Glomerular visceral epithelial cell (primary cell): ENCODE results near the gene PSMD4.
"Not testable (repeated sequence)": the region's sequence is repeated elsewhere in the genome, so short reads cannot be mapped to it uniquely, and the experiment has no call there.

Experiments used
- DNase-seq: peaks from one replicate; pipeline ENCODE4 v3.0.0-alpha.2; 2016; ENCODE audit errors: extremely low spot score

Gene PSMD4

GRCh38 chr1:151254217-151255213 is at the start of gene PSMD4:
PSMD4 (plus strand) TSS chr1:151254734; CDS start chr1:151254783, 49 bp downstream.
- peak; percentile 97 for DNase-seq

DNA sequence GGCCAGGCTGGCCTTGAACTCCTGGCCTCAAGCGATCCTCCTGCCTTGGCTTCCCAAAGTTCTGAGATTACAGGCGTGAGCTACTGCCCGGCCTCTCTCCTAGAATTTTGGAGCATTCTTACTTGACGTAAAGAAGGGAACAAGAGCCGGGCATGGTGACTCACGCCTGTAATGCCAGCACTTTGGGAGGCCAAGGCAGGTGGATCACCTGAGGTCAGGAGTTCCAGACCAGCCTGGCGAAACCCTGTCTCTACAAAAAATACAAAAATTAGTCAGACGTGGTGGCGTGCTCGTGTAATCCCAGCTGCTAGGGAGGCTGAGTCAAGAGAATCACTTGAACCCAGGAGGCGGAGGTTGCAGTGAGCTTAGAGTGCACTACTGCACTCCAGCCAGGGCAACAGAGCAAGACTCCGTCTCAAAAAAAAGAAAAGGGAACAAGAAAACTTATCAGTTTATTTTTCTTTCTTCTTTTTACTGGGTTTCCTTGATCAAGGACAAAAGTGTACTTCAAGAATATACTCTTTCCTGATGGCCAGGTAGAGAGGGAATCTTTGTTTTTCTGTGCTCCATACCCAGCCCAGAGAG is 49.1 kb upstream of the PSMD4 start:
- DNase-seq, result not testable (repeated sequence)

DNA sequence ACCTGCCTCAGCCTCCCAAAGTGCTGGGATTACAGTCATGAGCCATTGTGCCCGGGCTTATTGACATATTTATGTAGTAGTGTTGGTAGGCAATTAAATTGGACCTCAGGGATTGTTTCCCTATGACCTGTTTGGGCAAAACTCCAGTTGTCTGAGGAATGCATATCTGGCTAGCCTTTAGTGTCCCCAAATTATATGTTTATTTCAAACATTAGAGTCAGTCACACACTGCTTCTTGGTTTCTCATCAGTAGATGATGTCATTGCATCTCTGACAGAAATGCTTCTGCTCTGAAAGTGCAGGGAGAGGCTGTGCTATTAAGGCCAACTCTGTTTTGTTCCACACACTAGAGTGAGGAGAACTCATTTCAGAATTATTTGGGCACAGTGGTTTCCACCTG is 43.7 kb upstream of the PSMD4 start:
- no peak for DNase-seq

DNA sequence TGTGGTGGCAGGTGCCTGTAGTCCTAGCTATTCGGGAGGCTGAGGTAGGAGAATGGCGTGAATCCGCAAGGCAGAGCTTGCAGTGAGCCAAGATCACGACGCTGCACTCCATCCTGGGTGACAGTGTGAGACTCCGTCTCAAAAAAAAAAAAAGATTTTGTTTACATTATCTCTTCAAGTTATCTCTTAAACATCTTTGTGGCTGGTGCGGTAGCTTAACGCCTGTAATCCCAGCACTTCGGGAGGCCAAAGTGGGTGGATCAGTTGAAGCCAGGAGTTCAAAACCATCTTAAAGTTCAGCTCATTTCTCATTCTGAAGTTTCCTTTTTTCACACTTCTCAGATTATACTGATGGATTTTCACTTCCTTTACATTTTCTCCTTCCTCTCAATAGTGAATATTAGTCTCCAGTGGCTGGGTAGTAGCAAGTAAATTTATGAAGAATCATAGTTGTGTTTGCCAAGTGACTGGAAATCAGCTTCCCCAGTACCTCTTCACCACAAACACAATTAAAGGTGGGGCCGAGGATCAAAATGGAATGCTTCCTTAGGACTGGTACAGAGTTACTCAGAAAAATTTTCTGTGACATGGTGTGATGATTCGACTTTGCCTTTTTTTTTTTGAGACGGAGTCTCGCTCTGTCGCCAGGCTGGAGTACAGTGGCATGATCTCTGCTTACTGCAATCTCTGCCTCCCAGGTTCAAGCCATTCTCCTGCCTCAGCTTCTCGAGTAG is 42.4 kb upstream of the PSMD4 start:
- no peak for DNase-seq

DNA sequence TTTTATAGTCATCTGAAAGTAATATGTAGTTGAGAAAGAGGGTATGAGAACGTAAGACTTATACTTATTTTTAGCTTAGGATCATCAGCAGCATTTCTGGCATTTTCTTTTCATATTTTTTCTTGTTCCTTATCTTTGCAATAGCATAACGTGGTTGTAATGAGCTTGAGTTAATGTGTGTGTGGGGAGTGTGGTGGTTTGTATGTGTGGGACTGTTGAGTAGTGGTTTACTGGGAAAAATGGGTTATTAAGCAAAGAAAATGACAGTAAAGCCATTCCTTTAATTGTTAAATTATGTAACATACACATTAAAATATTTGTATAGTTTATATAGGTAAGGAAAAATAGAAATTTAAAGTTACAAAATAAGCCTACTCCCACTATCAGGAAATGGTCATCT is 41.0 kb upstream of the PSMD4 start:
- DNase-seq, result no peak

GRCh38 chr1:151221616-151222015 is 32.9 kb upstream of the PSMD4 start:
- peak; percentile 25 for DNase-seq

DNA sequence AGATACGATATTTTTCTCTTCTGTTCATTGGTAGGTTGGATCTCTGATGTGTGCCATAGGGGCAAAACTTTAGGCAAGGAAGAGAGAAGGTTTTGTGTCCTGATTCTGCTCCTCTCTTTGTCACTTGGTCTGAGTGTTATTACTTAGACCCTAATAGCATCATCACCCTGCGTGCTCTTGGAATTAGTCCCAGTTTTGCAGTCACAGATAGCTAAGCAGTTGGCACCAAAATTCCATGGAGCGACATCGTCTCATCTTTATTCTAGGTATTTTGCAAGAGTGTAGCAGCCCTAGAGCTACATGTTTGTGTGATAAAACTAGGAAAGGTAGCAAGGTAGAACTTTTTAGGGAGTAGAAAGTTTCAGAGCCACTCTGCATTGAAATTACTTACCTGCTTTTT is 32.4 kb upstream of the PSMD4 start:
- DNase-seq, result peak; percentile 66

- DNase-seq, result no peak
These were observed 19.3 kb upstream of the PSMD4 start for GRCh38 chr1:151235235-151235634.

DNA sequence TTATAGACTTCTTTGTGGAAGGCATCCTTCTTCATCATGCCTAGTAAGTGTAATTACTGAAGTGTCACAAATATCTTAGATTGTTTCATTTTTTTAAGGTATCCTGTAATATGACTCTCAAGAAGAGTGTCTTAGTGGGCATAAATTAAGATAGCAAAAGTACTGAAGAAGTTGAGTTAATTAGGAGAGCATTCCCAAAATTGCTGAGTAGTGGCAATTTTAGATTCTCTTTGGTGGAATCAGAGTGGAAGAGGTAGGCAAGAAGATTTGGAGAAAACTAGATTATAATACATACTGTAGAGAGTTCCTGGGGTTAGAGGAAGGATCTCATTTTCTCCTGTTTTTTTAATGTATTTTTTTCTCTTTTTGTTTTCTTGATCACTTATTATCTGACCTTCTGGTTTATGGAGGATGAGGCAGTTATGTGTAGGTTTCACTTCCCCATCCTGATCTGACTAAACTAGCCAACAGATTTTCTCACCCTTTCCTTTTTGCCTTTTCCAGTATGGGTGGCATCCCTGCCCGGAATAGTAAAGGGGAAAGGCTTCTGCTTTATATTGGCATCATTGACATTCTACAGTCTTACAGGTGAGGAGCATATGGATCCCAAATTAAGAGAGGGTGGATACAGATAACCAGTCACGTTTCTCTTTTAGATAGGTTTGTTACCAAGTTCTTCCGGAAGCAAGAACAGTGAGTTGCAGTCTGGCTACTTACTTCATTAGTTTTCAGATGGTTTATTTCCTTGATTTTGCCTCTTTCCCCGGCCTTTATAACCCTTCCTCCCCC is 16.7 kb upstream of the PSMD4 start:
- DNase-seq, result no peak

DNA sequence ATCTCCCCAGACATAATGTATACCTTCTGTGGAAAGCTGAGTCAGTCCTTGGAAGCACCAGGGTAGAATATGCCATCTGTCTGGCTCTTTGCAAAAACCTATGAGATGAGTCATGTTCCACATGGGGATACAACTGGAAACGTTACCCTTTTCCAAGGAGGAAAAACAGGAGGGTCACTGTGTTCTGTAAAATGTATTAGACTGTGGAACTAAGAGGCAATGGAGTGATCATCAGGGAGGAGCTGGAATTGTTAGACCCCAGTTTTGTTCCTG is 16.1 kb upstream of the PSMD4 start:
- peak; percentile 79 for DNase-seq

- DNase-seq, result no peak
These were observed 12.1 kb upstream of the PSMD4 start for GRCh38 chr1:151242442-151242841.

DNA sequence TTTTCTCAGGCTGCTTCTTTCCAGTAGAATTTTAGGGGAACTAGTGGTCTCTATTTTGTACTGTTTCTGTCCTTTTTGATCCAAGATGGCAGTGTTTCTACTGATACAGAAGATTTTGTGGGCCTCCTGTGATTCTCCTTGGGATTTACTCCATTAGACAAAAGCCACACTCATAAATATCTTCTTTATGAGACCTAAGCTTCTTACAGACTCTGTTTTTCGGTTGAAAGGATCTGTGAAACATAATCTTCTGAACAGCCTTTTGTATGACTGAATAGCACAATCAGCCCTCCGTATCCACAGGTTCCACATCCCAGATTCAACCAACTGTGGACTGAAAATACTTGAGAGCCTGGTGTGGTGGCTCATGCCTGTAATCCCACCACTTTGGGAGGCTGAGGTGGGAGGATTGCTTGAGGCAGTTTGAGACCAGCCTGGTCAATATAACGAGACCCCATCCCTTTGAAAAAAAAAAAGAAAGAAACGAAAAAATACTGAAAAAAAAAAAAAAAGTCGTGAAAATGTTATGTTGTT is 10.8 kb upstream of the PSMD4 start:
- DNase-seq, result no peak

DNA sequence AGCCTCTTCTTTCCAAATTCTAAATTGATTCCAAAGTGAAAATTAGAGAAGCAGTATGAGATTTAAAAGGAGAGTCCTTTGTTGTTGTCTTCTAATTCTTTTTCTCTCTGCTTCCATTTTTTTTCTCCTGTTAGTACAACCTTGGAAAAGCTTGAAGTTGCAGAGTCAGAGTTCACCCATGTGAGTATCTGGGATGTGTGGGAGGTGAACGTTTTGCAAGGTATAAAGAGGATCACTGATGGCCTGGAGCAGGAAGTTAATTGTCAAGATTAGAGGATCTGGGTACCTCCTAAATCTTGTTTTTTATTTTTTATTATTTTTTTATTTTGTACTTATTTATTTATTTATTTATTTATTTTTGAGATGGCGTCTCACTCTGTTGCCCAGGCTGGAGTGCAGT is 7.7 kb upstream of the PSMD4 start:
- DNase-seq, result no peak

DNA sequence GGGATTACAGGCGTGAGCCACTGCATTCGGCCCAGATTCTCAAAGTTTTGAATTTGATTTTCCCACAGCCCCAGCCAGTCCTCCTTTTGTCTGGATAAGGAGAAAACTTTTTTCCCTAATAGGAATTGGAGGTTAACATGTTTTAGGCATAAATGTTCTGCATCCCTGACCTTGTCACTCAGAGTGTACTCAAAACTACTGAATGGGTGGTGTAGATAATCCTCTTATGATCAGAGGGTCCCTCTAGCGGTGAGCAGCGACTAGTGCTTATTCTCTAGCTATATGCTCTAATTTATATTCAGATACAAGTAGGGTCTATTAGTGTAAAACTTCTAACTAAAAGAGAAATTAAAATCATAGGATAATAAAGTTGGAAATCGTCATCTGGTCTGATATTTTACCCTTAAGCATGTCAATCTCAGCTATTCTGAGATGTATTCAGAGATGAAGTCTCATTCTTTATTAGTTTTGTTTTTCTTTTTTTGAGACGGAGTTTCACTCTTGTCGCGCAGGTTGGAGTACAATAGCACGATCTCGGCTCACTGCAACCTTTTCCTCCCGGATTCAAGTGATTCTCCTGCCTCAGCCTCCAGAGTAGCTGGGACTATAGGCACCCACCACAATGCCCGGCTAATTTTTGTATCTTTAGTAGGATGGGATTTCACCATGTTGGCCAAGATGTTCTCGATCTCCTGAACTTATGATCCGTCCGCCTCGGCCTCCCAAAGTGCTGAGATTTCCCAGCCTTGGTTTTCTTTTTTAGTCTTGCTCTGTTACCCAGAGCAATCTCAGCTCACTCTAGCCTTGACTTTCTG is 2.7 kb upstream of the PSMD4 start:
- DNase-seq, result peak; percentile 80

GRCh38 chr1:151255381-151255780 is 847 bp downstream of the PSMD4 start:
- peak; percentile 16 for DNase-seq

DNA sequence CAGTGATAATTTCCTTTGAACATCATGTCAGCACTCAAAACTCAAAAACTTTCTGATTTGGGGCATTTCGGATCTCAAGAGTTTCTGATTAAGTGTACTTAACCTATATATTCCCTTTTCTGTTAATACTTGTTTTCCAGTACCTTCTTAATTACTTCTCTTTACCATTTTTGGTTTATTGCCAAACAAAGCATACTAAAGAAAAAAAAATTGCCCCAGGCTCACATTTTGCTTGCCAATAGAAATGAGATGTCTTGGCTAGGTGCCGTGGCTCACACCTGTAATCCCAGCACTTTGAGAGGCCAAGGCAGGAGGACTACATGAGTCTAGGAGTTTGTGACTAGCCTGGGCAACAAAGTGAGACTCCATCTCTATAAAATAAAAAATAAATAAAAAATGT is 4.8 kb downstream of the PSMD4 start:
- no peak for DNase-seq

DNA sequence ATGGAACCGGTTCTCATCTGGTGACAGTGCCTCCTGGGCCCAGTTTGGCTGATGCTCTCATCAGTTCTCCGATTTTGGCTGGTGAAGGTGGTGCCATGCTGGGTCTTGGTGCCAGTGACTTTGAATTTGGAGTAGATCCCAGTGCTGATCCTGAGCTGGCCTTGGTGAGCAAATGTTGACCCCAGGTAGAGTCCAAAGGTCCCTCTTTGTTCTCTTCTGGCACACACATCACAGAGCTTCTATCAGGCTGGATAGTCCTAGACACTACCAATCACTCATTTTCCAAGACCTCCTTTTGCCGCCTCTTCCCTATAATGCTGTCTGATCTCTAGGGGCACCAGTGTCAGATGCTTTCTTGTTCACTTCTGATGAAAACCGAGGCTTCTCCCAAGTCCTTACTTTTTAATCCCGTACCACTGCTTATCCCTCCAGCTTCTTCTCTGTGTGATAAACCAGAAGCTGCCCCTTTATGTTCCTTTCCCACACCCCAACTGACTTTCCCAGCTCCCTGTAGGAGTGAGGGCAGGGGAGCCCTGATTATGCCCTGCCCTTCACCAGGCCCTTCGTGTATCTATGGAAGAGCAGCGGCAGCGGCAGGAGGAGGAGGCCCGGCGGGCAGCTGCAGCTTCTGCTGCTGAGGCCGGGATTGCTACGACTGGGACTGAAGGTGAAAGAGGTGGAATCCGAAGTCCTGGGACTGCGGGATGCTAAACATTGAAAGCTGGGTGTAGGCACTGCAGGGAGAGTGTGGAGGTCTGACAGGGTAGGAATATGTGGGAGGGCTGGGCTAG is 11.1 kb downstream of the PSMD4 start:
- DNase-seq, result no peak

DNA sequence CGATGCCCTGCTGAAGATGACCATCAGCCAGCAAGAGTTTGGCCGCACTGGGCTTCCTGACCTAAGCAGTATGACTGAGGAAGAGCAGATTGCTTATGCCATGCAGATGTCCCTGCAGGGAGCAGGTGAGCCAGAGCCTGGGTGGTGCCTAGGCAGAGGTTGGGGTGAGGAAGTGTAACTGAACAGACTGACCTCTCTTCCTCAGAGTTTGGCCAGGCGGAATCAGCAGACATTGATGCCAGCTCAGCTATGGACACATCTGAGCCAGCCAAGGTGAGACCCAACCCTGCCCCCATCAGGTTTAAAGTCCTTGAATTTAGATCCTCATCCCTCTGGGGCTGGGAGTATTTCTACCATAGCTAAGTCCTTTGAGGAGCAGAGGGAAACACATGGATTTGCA is 11.8 kb downstream of the PSMD4 start:
- no peak for DNase-seq

- DNase-seq, result no peak
These were observed 12.3 kb downstream of the PSMD4 start for GRCh38 chr1:151266821-151267220.

GRCh38 chr1:151267760-151268159 is 13.2 kb downstream of the PSMD4 start:
- DNase-seq, result no peak
